GM12878 (cell line): ENCODE data around the gene CTIF. TPM values are rescaled to one million over a fixed set of nuclear protein-coding genes. Genes with fewer than 3 reads are reported as not detected.

Experiments used
- ATAC-seq: fragments of 200-7000 bp; cut with Tn5 transposase; 3 replicates; pipeline ENCODE4 v1.9.1; 2020; ENCODE audit warnings: mild to moderate bottlenecking, moderate library complexity
- BruUV-seq: library from RNA; stranded (reverse); fragments of 400-500 nt; replicated peaks from 2 replicates; lab custom pipeline; 2021; lab: Mats Ljungman, UMichigan
- CTCF ChIA-PET: fragments of 300-600 bp; sonication (Branson Sonifier 250); formaldehyde crosslinking; extraction: SDS; loops from one replicate; lab custom pipeline; 2021; ENCODE audit warnings: inconsistent platforms; lab: Yijun Ruan, JAX
- POLR2A ChIA-PET: fragments of 350-600 bp; formaldehyde crosslinking; extraction: SDS; loops from one replicate; lab custom pipeline; 2021; ENCODE audit warnings: inconsistent platforms; lab: Charles Lee
- RAD21 ChIA-PET: fragments of 300-600 bp; sonication (Branson Sonifier 250); formaldehyde crosslinking; loops from one replicate; lab custom pipeline; 2023; ENCODE audit warnings: antibody characterized with exemption; ENCODE audit not compliant: unreplicated experiment; lab: Charles Lee
- SMC1A ChIA-PET: fragments of 300-600 bp; sonication (Branson Sonifier 250); formaldehyde crosslinking; loops from one replicate; lab custom pipeline; 2023; ENCODE audit not compliant: unreplicated experiment, uncharacterized antibody; lab: Charles Lee
- DNase-seq: peaks from one replicate; pipeline ENCODE4 v3.0.0-alpha.2; 2011; ENCODE audit warnings: low read depth, low spot score
- FAIRE-seq: peaks from 3 replicates; lab custom pipeline; 2011; peaks lifted over from hg19 to GRCh38; lab: Jason Lieb, UNC
- H2AFZ ChIP-seq: 2 replicates; pipeline ENCODE4 v1.6.0; 2011; ENCODE audit warnings: low read depth, low read length, control low read depth; ENCODE audit not compliant: control insufficient read depth
- H3K27ac ChIP-seq: 2 replicates; pipeline ENCODE4 v1.5.1; 2011; ENCODE audit warnings: control low read depth; ENCODE audit not compliant: control insufficient read depth, insufficient read depth
- H3K27me3 ChIP-seq, 2 experiments: replicated peaks in 1 of 2; 2 replicates each; pipeline versions ENCODE4 v1.6.0 to v1.6.1; 2011; ENCODE audit warnings: low read length in 1 of 2; ENCODE audit not compliant: control insufficient read depth in 2 of 2, insufficient read depth in 2 of 2
- H3K36me3 ChIP-seq, 2 experiments: 2 replicates each; pipeline ENCODE4 v1.5.1; 2011; ENCODE audit warnings: low read length in 1 of 2; ENCODE audit not compliant: control insufficient read depth in 2 of 2, insufficient read depth in 2 of 2
- H3K4me1 ChIP-seq: 2 replicates; pipeline ENCODE4 v1.6.1; 2011; ENCODE audit warnings: mild to moderate bottlenecking, low read length, moderate library complexity, mixed read lengths; ENCODE audit not compliant: control insufficient read depth, insufficient read depth
- H3K4me2 ChIP-seq: 2 replicates; pipeline ENCODE4 v1.6.0; 2011; ENCODE audit warnings: control low read depth; ENCODE audit not compliant: control insufficient read depth, insufficient read depth
- H3K4me3 ChIP-seq: fragments of 200-600 bp; sonication (generic); 2 replicates; pipeline ENCODE4 v1.5.1; 2016
- H3K79me2 ChIP-seq: 2 replicates; pipeline ENCODE4 v1.6.0; 2011; ENCODE audit warnings: low read length; ENCODE audit not compliant: control insufficient read depth, insufficient read depth
- H3K9ac ChIP-seq: 2 replicates; pipeline ENCODE4 v1.8.0; 2011; ENCODE audit warnings: low read length, control low read depth, mixed read lengths; ENCODE audit not compliant: control insufficient read depth, insufficient read depth
- H3K9me3 ChIP-seq: replicated peaks from 3 replicates; pipeline ENCODE4 v1.5.1; 2011; ENCODE audit warnings: mild to moderate bottlenecking, low read length; ENCODE audit not compliant: control insufficient read depth, insufficient read depth
- H4K20me1 ChIP-seq: 2 replicates; pipeline ENCODE4 v1.6.0; 2011; ENCODE audit not compliant: control insufficient read depth, insufficient read depth
- PRDM15 ChIP-seq: fragments of 450-650 bp; formaldehyde crosslinking; IDR thresholded peaks from 2 replicates; pipeline ENCODE4 v1.4.0; 2020; ENCODE audit warnings: mild to moderate bottlenecking, moderate library complexity
- ZNF687 ChIP-seq: fragments of 450-650 bp; IDR thresholded peaks from 2 replicates; pipeline ENCODE4 v1.6.1; 2017; ENCODE audit warnings: mild to moderate bottlenecking, moderate library complexity
- WGBS: methylation state at CpG from one replicate; pipeline ENCODE4 v1.1.6; 2016; ENCODE audit warnings: low lambda C conversion rate; ENCODE audit not compliant: insufficient replicate concordance, insufficient coverage; ENCODE audit errors: missing lambda C conversion rate; 5-methylcytosine and 5-hydroxymethylcytosine counted together
- in situ Hi-C: fragments of 300-500 bp; cut with MboI; formaldehyde crosslinking; loops from 9 replicates; pipeline ENCODE4 v1.14.3; 2018; ENCODE audit warnings: mixed read lengths
- intact Hi-C: fragments of 100-400 bp; cut with micrococcal nuclease; formaldehyde crosslinking; loops from one replicate; pipeline ENCODE4 v1.14.2; 2022; ENCODE audit not compliant: unreplicated experiment
- polyA plus RNA-seq, 11 experiments: library from polyadenylated mRNA; depleted of rRNA in 4 of 11; unstranded in 6 of 11; stranded (reverse) in 5 of 11; fragments of >200 nt; fragmentation: Nextera tagmentation in 4 of 11; fragmentation: Illumina TruSeq in 1 of 11; extraction: Ambion mirVana in 4 of 11; extraction: Trizol in 1 of 11; gene quantifications; 1 replicate in 1 of 11; 2 replicates in 10 of 11; pipeline versions ENCODE4 v1.2.1 to v1.2.3, GENCODE V29; 2011 to 2016; ENCODE audit warnings: inconsistent platforms in 2 of 11, missing spikeins in 2 of 11, low read depth in 1 of 11
- total RNA-seq, 4 experiments: library from RNA; depleted of rRNA in 3 of 4; stranded (reverse); fragments of >200 nt in 3 of 4; fragmentation: Illumina TruSeq in 1 of 4; extraction: Trizol in 1 of 4; gene quantifications; 2 replicates each; pipeline versions ENCODE4 v1.2.1 to v1.2.3, GENCODE V29; 2013 to 2021

The CTIF gene
- total and polyA plus RNA-seq, 10 of the 15 experiments (the other 5 are each of a cell fraction or from before 2014, with no cell fraction given) = 0.06 to 11.6 (median 2.5) TPM

- no peak for DNase-seq
- no TSS peak for BruUV-seq
- intact Hi-C loops = no loop called here
- H3K36me3 ChIP-seq = no peaks in the 10 kb centered on the region; a peak in 1 of 4 replicates
- no peaks in the 10 kb centered on the region for H3K27me3 ChIP-seq
- WGBS = 92% methylated on average over 14 of the region's 14 CpGs
- no peak overlapping the region for H3K27ac ChIP-seq
- ChIA-PET CTCF (interaction anchor here (1.2 kb wide), 1 partner anchor 78 kb away, joined by 3 read pairs; no protein-coding TSS in a partner anchor), RAD21 (no interaction called here), POLR2A (interaction anchor here (0.5 kb wide), 1 partner anchor 602 kb away, joined by 6 read pairs; no protein-coding TSS in a partner anchor), SMC1A (no interaction called here)
- H3K4me1 ChIP-seq = 0 out of 2 replicates have a peak, but pooled peaks cover 2% of the 10 kb centered on the region
- H3K9me3 ChIP-seq = no peaks in the 10 kb centered on the region
- no peak overlapping the region for H2AFZ ChIP-seq
- no peak overlapping the region for H3K4me2 ChIP-seq
- in situ Hi-C loops = no loop called here
- H3K79me2 ChIP-seq = no peaks in the 10 kb centered on the region
- ATAC-seq = no peak
- TF ChIP-seq ZNF687 = no peak
- no peak for TF ChIP-seq PRDM15
- H3K9ac ChIP-seq = no peak overlapping the region
- no peak overlapping the region for H3K4me3 ChIP-seq
- no peaks in the 10 kb centered on the region for H4K20me1 ChIP-seq
- FAIRE-seq = no peak
Observed at GRCh38 chr18:48857023-48857694, 318.3 kb downstream of the CTIF start.
